HG02588 (cell line): Measurements from ENCODE around the gene FCAMR.
A peak's percentile ranks its signal among the peaks of the same experiment; 100 is the strongest.
"Not testable (repeated sequence)": the region's sequence is repeated elsewhere in the genome, so short reads cannot be mapped to it uniquely, and the experiment has no call there.

ENCODE experiments used
- ATAC-seq: cut with Tn5 transposase; IDR thresholded peaks from one replicate; pipeline ENCODE4 v1.9.1; 2021; ENCODE audit warnings: mild to moderate bottlenecking, moderate library complexity; ENCODE audit not compliant: unreplicated experiment

The FCAMR gene

DNA sequence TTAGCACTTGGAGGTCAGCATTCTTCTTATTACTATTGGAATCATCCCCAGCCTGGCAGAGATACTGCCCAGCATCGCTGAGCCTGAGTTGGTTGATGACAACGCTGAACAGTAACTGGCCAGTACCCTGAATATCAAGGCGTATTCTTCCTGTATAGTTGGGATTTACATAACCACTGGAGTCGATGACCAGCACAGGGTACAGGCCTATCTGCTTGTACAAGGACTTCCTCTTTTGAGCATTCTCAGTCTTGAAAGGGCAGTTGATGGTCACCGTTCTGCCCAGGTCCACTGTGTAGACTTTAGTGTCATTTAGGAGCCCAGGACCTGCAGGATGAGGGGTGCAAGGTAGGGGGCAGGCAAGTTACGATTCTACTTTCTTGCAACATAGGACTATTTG is 32.8 kb downstream of the FCAMR start:
- ATAC-seq, result no peak

DNA sequence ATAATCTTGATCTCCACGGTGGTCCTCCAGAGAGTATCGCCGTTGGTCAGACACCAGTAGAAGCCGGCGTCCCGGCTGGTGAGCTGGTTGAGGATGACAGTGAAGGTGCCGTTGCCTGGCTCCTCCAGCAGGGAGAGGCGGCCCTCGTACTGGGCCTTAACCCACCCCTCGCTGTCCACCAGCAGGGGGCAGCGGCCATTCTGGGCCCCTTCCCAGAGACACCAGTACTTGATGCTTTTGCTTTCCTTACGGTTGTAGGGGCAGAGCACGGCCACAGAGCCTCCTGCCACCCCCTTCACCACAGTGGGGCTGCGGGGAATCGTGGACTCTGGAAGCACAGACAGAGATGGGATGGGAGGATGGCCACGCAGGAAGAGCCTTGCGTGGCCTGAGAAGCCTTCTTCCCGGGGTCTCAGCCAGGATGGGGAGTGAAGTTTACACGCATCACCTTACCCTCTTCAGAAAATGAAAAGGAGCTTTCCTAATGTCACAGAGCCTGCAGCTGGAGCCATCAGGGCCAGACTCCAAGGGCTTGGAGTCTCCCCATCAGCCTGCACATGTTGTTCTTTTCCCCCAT is 34.7 kb downstream of the FCAMR start:
- ATAC-seq, result no peak

DNA sequence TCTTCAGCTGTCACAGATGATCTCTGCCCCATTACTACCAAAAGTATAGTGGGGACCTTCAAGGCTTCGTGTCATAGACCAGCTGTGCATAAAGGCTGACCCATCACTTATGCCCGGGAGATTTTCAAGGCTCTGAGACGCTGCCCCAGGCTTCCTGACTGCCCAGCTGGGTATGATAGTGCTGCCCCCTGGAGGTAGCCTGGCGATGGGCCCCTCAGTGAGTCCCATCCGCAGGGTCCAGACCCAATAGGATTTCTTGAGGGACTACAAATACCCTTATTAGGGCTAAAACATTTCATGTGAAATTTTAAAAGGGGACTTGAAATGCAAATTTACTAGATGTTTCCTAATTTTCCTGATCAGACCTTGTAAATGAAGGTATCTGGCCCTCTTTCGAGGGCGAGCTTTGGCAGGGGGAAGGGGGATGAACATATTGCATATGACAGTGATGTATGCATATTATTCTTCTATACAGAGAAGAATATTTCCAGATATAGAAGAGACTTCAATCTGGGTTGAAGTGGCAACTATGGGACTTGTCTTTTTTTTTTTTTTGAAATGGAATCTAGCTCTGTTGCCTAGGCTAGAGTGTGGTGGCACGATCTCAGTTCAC is 36.8 kb downstream of the FCAMR start:
- ATAC-seq, result no peak

DNA sequence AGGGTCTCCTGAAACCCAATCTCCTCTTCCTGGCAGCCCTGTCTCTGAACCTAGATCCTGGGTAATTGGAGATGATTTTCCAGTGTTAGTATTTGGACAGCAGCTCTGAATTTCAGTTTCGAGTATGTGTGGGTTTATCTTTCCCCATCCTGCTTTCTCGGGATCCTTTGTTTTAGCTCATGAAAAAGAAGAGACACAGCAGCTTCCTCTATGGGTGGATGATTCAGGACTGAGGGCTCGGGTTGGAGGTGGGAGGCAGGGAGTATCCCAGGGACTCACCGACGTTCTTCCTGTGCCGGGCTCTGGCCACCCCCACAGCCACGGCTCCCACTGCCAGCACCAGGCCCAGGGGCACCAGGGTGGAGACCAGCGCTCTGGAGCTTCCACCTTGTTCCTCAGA is 38.1 kb downstream of the FCAMR start:
- no peak for ATAC-seq

DNA sequence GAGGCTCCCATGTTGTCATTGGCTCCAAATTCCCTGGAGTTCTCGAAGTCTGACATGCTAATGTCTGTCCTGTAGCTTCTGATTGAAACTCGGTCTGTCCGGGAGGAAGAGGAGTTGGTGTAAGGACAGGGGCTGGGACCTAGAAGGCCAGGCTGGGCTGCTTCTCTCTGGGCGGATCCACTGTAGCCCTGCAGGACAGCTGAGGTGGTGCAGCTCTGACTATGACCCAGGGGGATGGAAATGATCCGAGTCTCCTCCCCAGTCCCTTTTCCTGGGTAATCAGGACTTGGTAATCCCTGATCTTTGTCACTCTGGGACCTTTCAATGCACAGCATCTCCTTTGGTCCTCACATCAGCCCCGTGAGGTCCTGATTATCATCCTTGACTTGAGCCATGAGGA is 38.6 kb downstream of the FCAMR start:
- ATAC-seq, result no peak

DNA sequence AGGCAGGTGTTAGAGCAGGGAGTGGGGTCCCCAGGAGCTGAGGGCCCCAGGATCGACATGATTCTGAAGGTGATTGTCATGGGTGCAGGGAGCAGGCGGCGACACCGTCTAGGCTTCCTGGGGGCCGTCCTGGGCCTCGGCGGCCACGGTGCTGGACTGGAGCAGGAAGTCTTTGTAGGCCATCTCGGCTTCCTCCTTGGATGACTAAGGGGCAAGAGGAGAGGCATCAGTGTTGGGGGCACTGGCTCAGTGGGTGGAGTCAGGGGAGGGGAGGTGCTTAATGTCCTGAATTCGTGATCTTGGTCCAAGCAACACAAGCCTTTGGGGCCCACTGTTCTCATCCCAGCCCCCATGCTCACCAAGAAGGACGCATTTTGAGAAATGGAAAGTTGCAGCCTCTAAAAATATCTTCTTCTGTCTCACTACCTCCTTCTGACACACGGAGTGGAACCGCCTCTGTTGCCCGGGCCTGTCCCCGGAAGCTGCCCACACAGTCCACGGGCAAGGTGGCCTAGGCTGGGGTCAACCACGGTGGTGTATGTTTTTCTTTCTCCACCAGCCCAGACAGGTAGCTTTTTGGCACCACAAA is 40.0 kb downstream of the FCAMR start:
- ATAC-seq, result peak; percentile 79

DNA sequence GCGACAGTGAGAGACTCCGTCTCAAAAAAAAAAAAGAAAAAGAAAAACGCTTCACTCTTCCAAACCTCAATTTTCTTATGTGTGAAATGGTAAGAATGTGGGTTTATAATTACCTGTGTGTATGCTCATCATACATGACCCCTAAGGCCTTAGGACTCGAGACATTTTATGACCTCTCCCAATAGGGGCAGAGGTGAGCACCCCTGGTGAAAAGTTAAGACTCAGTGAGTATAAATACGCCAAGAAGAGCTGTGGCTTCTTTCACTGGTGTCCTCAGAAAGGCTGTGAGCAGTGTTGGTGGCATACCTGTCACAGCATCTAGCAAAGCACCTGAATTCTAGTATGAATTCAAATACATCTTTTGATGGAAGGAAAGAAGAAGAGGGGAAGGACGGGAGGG is 40.7 kb downstream of the FCAMR start:
- no peak for ATAC-seq

DNA sequence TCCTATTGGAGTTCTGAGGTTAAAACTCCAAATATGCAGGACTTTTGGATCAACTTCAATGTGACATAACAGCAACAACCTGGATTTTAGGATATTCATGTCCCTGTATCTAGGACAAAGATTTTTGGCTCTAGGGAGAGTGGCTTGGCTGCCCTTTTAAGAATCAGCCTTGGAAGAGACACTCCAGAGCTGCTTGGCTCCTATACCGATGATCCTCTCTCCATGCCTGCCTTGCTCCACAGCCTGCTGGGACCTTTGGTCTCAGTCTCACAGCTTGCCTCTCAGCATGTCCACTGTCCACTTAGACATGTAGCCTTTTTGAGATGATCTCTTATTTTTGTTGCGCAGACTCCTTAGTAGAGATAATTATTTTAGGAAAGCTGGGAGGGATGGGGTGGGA is 44.0 kb downstream of the FCAMR start:
- no peak for ATAC-seq

DNA sequence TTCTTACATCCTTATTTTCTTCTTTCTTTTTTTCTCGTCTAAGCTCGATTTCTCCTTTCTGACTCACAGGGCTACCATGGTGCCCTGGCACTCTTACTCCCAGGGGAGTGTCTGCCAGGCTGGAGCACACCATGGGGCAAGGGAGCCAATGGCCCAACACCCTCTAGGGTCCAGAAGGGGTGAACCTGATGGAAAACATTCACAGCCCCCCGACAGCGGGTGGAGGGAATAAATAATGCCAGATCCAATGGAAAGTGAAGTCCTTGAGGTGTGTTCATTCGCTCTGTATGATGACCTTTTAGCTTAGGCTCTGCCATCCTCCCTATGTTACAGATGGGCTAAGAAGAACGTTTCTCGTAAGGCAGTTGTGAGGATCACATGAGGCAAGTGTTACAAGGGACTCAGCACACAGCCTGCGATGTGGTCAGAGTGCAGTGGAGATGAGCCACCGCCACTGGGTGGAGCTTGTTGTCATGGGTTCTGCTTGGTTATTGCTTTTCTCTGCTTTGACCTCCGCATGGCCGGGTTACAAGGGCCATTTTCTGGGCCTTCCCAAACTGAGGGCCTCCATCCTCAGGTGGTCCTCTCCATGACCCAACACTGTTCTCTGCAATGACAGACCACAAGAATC is 45.0 kb downstream of the FCAMR start:
- peak; percentile 41 for ATAC-seq

DNA sequence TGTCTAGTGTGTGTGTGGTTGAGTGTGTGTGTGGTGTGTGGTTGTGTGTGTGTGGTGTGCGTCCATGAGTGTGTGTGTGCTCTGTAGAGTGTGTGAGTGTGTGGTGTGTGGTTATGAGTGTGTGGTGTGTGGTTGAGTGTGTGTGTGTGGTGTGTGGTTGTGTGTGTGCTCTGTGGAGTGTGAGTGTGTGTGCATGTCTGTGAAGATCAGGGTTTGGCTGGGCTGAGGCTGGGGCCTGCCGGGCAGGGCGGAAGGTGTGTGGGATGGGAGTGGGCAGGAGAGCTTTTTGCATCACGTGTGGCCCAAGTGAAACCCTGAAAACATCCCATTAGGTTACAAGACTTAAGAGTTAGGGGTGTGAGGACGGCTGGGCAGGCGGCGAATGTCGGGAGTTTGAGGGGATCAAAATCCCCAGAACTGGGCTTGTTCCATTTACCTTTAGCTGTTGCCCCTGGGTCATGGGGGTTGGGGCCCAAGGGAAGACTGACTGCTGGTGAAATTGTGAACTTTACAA is 45.6 kb downstream of the FCAMR start:
- peak; percentile 17 for ATAC-seq

DNA sequence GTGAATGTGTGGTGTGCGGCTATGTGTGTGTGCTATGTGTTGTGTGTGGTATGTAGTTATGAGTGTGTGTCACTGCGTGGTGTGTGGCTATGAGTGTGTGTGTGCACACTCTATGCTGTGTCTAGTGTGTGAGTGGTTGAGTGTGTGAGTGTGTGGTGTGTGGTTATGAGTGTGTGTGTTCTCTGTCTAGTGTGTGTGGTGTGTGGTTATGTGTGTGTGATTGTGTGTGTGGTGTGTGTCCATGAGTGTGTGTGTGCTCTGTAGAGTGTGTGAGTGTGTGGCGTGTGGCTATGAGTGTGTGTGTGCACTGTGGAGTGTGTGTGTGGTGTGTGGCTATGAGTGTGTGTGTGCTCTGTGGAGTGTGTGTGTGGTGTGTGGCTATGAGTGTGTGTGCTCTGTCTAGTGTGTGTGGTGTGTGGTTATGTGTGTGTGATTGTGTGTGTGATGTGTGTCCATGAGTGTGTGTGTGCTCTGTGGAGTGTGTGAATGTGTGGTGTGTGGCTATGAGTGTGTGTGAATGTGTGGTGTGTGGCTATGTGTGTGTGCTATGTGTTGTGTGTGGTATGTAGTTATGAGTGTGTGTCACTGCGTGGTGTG is 46.2 kb downstream of the FCAMR start:
- ATAC-seq, result not testable (repeated sequence)

DNA sequence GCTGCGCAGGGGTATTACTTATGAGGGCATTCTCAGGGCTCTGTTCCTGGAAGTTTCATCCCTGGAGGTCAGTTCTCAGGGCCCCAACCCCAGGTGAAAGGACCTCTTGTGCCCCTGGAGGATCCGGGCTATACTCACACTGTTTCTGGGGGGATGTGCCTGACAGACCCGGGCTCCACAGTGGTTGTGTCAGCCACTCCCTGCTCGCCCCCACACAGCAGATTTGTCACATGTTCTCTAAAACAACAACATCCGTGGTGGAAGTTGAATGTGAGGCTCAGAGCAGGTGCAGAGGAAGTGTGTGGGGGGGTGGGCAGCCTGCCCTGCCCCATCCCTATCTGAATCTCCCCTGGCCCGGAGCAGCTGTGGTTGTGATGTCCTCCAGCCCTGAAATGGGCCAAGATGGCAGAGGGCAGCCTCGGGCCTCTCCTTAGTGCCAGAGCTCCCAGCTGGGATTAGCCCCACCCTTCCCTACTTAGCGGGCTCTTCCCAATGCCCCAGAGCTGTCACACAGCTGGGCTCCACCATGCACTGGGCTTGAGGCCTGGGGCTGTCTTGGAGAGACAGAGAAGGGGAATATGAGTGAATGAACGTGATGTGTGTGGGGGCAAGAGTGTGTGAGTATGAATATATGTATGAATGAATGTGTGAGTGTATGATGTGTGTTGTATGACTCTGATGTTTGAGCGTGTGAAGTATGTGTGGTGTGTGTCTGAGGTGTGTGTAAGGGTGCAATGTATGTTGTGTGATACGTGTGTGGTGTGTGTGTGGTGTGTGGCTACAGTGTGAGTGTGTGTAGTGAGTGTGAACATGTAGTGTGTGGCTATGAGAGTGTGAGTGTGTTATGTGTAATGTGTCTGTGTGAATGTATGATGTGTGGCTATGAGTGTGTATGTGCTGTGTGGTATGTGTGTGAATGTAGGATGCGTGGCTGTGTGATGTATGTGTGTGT is 47.0 kb downstream of the FCAMR start:
- peak; percentile 47 for ATAC-seq

DNA sequence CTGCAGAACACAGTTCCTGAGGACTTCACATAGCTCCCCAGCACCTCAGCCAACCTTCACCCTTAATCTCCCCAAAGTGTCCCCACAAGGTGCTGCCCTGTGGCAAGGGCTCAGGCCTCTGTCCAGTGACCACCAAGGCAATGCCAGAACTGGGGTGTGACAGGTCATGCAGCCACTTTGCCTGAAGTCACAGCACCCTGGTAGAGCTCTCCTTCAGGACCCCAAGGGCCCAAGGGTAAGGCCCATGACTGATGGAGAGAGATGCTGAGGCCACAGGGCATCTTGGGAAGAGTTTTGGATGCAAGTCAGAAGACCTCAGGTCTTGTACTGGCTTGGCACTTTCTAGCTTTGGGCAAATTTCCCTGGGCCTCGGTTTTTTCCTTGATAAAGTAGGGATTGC is 47.7 kb downstream of the FCAMR start:
- no peak for ATAC-seq

DNA sequence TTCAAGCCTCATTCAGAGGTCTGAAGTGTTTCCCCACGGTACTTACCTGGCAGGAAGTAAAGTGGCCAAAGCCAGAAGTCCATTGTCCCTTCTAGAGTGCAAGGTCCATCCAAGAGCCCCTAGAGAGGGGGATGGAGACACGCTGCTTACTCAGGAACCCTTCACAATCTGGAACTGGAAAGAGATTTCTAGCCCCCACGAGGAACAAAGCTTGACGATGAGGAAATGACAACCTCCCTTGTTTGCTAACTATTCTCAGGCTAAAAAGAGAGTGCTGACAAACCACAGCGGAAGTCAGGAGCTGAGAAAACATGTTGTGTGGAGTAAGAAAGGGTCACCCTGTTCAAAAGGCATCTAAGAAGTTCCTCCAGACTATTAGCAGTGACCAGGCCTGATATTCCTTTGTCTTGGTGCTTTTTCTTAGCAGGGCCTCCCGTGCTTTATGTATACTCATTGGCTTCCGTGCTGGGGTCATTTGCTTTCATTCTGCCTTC is 48.4 kb downstream of the FCAMR start, which contains the start of gene FCMR:
FCMR (minus strand) TSS at position 170 of the 494 bp plus-strand sequence; CDS start at position 83, 87 bp downstream.
- ATAC-seq, result no peak

DNA sequence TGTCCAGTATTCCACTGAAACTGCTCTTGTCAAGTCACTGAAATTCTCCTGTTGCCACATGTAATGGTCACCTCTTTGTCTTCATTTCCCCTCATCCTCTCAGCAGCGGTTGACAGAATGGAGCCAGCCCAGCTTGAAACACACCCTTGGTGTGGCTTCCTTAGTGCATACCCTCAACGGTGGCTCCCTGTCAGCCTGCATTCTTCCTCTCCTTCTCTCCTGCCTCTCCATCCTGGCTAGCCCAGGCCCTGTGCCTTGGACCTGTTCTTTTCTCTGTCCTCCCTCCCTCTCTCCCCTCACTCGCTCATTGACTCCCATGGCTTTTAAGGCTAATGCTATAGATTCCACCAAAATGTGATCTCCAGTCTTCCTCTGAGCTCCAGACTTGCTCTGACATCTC is 52.2 kb downstream of the FCAMR start:
- ATAC-seq, result no peak

DNA sequence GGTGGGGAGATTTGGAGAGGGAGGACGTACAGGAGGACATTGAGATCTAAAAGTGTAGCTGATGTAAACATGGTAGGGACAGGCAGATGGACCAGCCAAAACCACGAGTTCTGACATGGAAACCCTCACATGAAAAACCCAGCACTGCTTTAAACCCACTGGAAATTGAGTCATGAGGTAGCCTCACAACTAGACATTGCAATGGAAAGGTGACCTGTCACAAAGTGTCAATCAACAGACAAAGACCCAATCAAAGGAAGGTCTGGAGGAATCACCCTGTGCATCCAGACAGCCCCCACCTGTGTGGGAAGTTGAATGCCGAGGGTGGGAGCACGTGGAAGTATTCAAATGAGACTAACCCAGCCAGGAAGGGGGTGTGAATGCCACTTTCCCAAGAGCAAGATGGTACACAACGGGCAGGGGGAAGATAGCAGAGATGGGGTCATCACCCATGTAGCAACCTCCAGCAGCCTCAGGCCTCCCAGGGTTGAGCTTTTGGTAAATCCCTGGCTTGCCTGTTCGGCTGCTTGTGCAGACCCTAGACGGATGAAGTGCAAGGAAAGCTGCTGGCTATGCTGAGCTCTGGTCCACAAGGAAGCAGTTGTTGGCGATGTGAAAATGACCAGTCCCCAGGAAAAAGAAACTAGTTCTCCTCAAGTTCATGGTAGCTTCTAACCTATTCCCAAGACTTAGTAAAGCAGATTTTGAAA is 54.1 kb downstream of the FCAMR start:
- no peak for ATAC-seq

DNA sequence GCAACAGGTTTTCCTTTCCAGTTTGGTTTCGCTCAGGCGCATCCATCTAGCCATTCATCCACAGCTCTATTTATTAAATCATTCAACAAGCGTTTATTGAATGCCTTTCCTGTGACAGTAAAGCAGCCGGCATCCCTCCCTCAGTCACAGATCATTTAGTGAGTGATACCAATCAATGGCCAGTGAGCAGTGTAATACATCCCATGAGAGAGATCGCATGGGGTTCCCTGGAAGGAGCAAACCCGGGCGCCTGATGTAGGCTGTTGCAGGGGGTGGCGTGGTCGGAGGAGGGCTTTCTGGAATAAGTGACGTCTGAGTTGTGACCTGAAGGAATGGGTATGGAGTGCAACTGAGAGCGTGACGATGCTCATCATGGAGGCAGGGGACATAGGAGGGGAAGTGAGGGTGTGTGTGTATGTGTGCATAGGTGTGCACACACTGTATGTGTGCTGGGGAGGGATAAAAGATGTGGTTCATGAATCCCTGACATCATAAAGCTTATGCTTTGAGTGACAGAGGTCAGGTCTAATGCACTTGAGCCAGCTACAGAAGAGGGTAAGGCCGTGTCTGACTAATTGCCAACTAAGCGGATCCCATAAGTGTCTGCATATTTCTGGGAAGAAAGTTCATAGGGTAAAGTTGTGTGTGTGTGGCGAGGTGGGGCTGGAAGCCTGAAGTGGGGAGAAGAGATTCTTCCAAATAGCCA is 55.1 kb downstream of the FCAMR start:
- no peak for ATAC-seq

DNA sequence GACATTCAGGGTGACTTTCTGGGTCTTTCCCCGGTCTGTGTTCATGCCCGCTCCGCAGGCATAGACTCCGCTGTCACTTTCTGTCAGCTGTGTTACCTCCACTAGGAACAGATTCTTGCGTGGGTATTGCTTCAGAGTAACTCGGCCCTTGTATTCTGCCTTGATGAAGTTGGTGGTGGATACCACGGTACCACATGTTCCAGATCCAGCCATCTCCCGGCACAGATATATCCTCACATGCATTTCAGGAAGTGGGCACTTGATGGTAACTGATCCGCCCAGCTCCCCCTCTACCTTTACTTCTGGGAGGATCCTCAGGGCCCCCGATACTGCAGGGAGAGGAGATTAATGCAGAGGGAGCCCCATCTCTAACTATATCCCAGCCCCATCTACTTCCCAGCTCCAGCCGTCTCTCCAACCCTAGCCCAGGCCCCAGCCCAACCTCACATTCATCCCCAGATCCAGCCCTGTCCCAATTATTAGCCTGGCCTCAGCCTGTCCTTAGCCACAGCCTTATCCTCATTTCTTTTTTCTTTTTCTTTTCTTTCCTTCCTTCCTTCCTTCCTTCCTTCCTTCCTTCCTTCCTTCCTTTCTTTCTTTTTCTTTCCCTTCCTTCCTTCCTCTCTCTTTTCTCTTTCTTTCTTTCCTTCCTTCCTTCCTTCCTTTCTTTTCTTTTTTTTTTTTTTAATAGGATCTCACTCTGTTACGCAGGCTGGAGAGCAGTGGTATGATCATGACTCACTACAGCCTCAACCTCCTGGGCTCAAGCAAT is 56.3 kb downstream of the FCAMR start:
- ATAC-seq, result no peak
